ENCODE results near the gene TSHR. TPM values are rescaled to one million over a fixed set of nuclear protein-coding genes. Genes with fewer than 3 reads are reported as not detected.

The TSHR gene
- total RNA-seq, 1 experiment from 2014 or later: not detected

DNA sequence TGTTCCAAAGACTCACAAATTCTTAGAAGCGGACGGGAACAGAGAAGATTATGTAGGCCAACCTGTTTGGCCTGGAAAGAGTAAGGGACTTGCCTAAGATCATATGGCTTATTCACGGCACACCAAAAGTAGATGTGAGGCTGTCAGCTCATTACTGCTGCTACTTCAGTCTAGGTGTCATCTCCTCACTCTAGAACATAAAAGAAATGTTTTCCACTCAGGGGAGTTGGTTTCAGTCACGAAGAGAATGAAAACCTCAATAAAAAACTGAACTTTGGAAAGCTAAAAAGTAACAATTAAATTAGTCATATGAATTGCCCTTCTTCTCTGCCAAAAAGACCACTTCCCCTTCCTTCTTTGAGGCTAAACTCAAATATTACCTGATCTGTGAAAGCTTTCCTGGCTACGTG, 13.2 kb upstream of the TSHR start:
- no peaks in the 10 kb centered on the region for H3K9me3 ChIP-seq (ENCODE audit: control insufficient read depth, low read depth, low read length)
- H3T11ph ChIP-seq (ENCODE audit: low read length): no peak overlapping the region
- H3K79me1 ChIP-seq (ENCODE audit: insufficient read depth, low read depth, low read length, poor library complexity, severe bottlenecking): no peaks in the 10 kb centered on the region
- 0 out of 2 replicates have a peak, but pooled peaks cover 3% of the 10 kb centered on the region for H3K79me2 ChIP-seq (ENCODE audit: insufficient read depth, low read length)
- H2BK5ac ChIP-seq (ENCODE audit: insufficient read length, low read length): no peak overlapping the region
- TF ChIP-seq, protein P1, sequence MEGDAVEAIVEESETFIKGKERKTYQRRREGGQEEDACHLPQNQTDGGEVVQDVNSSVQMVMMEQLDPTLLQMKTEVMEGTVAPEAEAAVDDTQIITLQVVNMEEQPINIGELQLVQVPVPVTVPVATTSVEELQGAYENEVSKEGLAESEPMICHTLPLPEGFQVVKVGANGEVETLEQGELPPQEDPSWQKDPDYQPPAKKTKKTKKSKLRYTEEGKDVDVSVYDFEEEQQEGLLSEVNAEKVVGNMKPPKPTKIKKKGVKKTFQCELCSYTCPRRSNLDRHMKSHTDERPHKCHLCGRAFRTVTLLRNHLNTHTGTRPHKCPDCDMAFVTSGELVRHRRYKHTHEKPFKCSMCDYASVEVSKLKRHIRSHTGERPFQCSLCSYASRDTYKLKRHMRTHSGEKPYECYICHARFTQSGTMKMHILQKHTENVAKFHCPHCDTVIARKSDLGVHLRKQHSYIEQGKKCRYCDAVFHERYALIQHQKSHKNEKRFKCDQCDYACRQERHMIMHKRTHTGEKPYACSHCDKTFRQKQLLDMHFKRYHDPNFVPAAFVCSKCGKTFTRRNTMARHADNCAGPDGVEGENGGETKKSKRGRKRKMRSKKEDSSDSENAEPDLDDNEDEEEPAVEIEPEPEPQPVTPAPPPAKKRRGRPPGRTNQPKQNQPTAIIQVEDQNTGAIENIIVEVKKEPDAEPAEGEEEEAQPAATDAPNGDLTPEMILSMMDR (conservative IDR thresholded peaks at IDR 0.05): no peak
- no peaks in the 10 kb centered on the region for H4K20me1 ChIP-seq (ENCODE audit: control insufficient read depth, insufficient read depth, insufficient read length)
- H3K14ac ChIP-seq (ENCODE audit: insufficient read depth, low read length): no peak overlapping the region
- peak overlapping the region; percentile 94 to 97 (median 95); a peak in 3 of 7 replicates for H3K27ac Mint-ChIP-seq
- H2BK120ac ChIP-seq (ENCODE audit: low read depth, low read length, poor library complexity, severe bottlenecking): no peak overlapping the region
- no peak overlapping the region for H2BK12ac ChIP-seq (ENCODE audit: insufficient read length, low read depth, low read length)
- DNase-seq: no peak
- H2AFZ ChIP-seq (ENCODE audit: low read length): no peak overlapping the region
- H4K91ac ChIP-seq (ENCODE audit: insufficient read length, low read depth, low read length): no peak overlapping the region
- no peak overlapping the region for H4K8ac ChIP-seq (replicated peaks; ENCODE audit: insufficient read length, low read depth, low read length)
- no peaks in the 10 kb centered on the region for H3K27me3 ChIP-seq (ENCODE audit: insufficient read depth, low read length)
- no peaks in the 10 kb centered on the region for H3K27me3 Mint-ChIP-seq (ENCODE audit: low read depth)
- H3K36me3 Mint-ChIP-seq (ENCODE audit: insufficient read depth in 1 of 3, low read depth in 3 of 3): no peaks in the 10 kb centered on the region
- peak overlapping the region; percentile 86 for H3K4me2 ChIP-seq (ENCODE audit: insufficient read depth, insufficient read length, low read length)
- no peak overlapping the region for H3K9ac ChIP-seq (ENCODE audit: extremely low read depth, insufficient read length, low read length)
- H3K56ac ChIP-seq (ENCODE audit: insufficient read length, low read depth, low read length): no peak overlapping the region
- no peak overlapping the region for H3K23ac ChIP-seq (ENCODE audit: insufficient read length, low read depth, low read length)
- H2AK5ac ChIP-seq (ENCODE audit: insufficient read length, low read length): no peak overlapping the region
- H2BK15ac ChIP-seq (ENCODE audit: low read depth, low read length): no peak overlapping the region
- H3K4me1 ChIP-seq (ENCODE audit: insufficient read depth, low read length): no peaks in the 10 kb centered on the region
- H3K4me1 Mint-ChIP-seq: peaks cover 9 to 12% of the 10 kb centered on the region in 2 experiments
- no peak overlapping the region for H4K5ac ChIP-seq (ENCODE audit: insufficient read length, low read depth, low read length)
- WGBS (ENCODE audit: extremely low coverage, insufficient read length, low lambda C conversion rate): no CpG with 5 or more reads among the region's 5 CpGs
- no peaks in the 10 kb centered on the region for H3K9me3 Mint-ChIP-seq
- no peak overlapping the region for H3K18ac ChIP-seq (ENCODE audit: insufficient read length, low read depth, low read length)
- H2BK20ac ChIP-seq (ENCODE audit: low read depth, low read length, poor library complexity, severe bottlenecking): no peak overlapping the region
- no peak overlapping the region for H3K4ac ChIP-seq (ENCODE audit: low read depth, low read length)
- H3K4me3 Mint-ChIP-seq: peak overlapping the region; percentile 91 to 98
- H3K23me2 ChIP-seq (ENCODE audit: insufficient read length, low read depth, low read length, poor library complexity, severe bottlenecking): peaks cover 4% of the 10 kb centered on the region
- no peak overlapping the region for H3K27ac ChIP-seq (ENCODE audit: insufficient read length, low read depth, low read length)

Data from H9 (cell line).